Measurements from ENCODE around the gene PP2D1.

The PP2D1 gene

GRCh38 chr3:20055842-20056241, 43.8 kb upstream of the PP2D1 start:
- TF ChIP-seq MYC (IDR thresholded peaks at IDR 0.05; ENCODE audit: low read depth, low read length) = no peak
- TF ChIP-seq POLR2A (IDR thresholded peaks at IDR 0.05; ENCODE audit: extremely low read depth, insufficient read length) = no peak
- TF ChIP-seq CTCF (IDR thresholded peaks at IDR 0.05; ENCODE audit: low read depth, low read length) = no peak
- TF ChIP-seq MAX (IDR thresholded peaks at IDR 0.05; ENCODE audit: low read depth, low read length) = no peak
- no peak for DNase-seq (ENCODE audit: low read depth)
- no peak overlapping the region for H3K4me3 ChIP-seq (ENCODE audit: low read depth, low read length)

- TF ChIP-seq CTCF (IDR thresholded peaks at IDR 0.05; ENCODE audit: low read depth, low read length) (no peak), POLR2A (IDR thresholded peaks at IDR 0.05; ENCODE audit: extremely low read depth, insufficient read length) (no peak), MAX (IDR thresholded peaks at IDR 0.05; ENCODE audit: low read depth, low read length) (no peak), MYC (IDR thresholded peaks at IDR 0.05; ENCODE audit: low read depth, low read length) (no peak)
- DNase-seq (ENCODE audit: low read depth) = no peak
- no peak overlapping the region for H3K4me3 ChIP-seq (ENCODE audit: low read depth, low read length)
These were observed 43.1 kb upstream of the PP2D1 start for GRCh38 chr3:20055020-20055775.

- H3K4me3 ChIP-seq (ENCODE audit: low read depth, low read length) = no peak overlapping the region
- TF ChIP-seq CTCF (IDR thresholded peaks at IDR 0.05; ENCODE audit: low read depth, low read length) (no peak), MAX (IDR thresholded peaks at IDR 0.05; ENCODE audit: low read depth, low read length) (peak; percentile 9; the same call in 1 of the 2 replicates)
- DNase-seq (ENCODE audit: low read depth) = peak; percentile 83
These were observed 42.5 kb upstream of the PP2D1 start for GRCh38 chr3:20054549-20054987.

GRCh38 chr3:20052851-20053250, 40.8 kb upstream of the PP2D1 start:
- TF ChIP-seq MAX (IDR thresholded peaks at IDR 0.05; ENCODE audit: low read depth, low read length) = no peak
- no peak for TF ChIP-seq MYC (IDR thresholded peaks at IDR 0.05; ENCODE audit: low read depth, low read length)
- TF ChIP-seq POLR2A (IDR thresholded peaks at IDR 0.05; ENCODE audit: extremely low read depth, insufficient read length) = no peak
- TF ChIP-seq CTCF (IDR thresholded peaks at IDR 0.05; ENCODE audit: low read depth, low read length) = no peak
- no peak overlapping the region for H3K4me3 ChIP-seq (ENCODE audit: low read depth, low read length)
- peak; percentile 34 for DNase-seq (ENCODE audit: low read depth)

- H3K4me3 ChIP-seq (ENCODE audit: low read depth, low read length) = no peak overlapping the region
- TF ChIP-seq MAX (IDR thresholded peaks at IDR 0.05; ENCODE audit: low read depth, low read length) (no peak), POLR2A (IDR thresholded peaks at IDR 0.05; ENCODE audit: extremely low read depth, insufficient read length) (no peak), MYC (IDR thresholded peaks at IDR 0.05; ENCODE audit: low read depth, low read length) (no peak), CTCF (IDR thresholded peaks at IDR 0.05; ENCODE audit: low read depth, low read length) (no peak)
- no peak for DNase-seq (ENCODE audit: low read depth)
These were observed 39.2 kb upstream of the PP2D1 start for GRCh38 chr3:20051123-20051806.
